GM12878 (cell line): ENCODE measurements around the gene MYL12A.

Experiments used
- CREM ChIP-seq: IDR thresholded peaks from 2 replicates; pipeline ENCODE4 v1.6.1; 2014; ENCODE audit warnings: antibody characterized with exemption, low read depth
- CTCF ChIP-seq, 3 experiments: IDR thresholded peaks in 2 of 3; conservative IDR thresholded peaks in 1 of 3; 2 replicates each; pipeline ENCODE4 v1.5.1; 2011; ENCODE audit warnings: low read depth in 3 of 3, low read length in 3 of 3, mild to moderate bottlenecking in 3 of 3, control low read depth in 2 of 3, moderate library complexity in 2 of 3, inconsistent platforms in 1 of 3, mixed read lengths in 1 of 3; ENCODE audit not compliant: control insufficient read depth in 2 of 3, insufficient read depth in 1 of 3; ENCODE audit errors: extremely low read depth in 1 of 3
- ELK1 ChIP-seq: IDR thresholded peaks from 2 replicates; pipeline ENCODE4 v1.6.1; 2012; ENCODE audit warnings: low read depth, low read length, improper control_type of control experiment
- EZH2 ChIP-seq: IDR thresholded peaks from 2 replicates; pipeline ENCODE4 v1.6.1; 2012; ENCODE audit warnings: low read depth, mild to moderate bottlenecking, control low read depth, inconsistent platforms, low read length, borderline replicate concordance; ENCODE audit not compliant: control insufficient read depth
- HDGF ChIP-seq: fragments of 450-650 bp; IDR thresholded peaks from 2 replicates; pipeline ENCODE4 v1.6.1; 2016; ENCODE audit warnings: antibody characterized with exemption
- PML ChIP-seq: IDR thresholded peaks from 2 replicates; pipeline ENCODE4 v1.6.1; 2012; ENCODE audit warnings: low read length, inconsistent platforms
- RFX5 ChIP-seq: IDR thresholded peaks from 2 replicates; pipeline ENCODE4 v1.6.1; 2011; ENCODE audit warnings: low read depth, low read length, improper control_type of control experiment
- SIX5 ChIP-seq: IDR thresholded peaks from 2 replicates; pipeline ENCODE4 v1.6.1; 2011; ENCODE audit warnings: mild to moderate bottlenecking, low read depth, low read length, moderate library complexity; ENCODE audit not compliant: severe bottlenecking
- SKIL ChIP-seq: fragments of 450-650 bp; IDR thresholded peaks from 2 replicates; pipeline ENCODE4 v1.6.1; 2017; ENCODE audit warnings: mild to moderate bottlenecking, low read depth, inconsistent platforms; ENCODE audit not compliant: poor library complexity, severe bottlenecking
- SP1 ChIP-seq: IDR thresholded peaks from one replicate; pipeline ENCODE4 v1.6.1; 2011; ENCODE audit warnings: low read depth, low read length
- YY1 ChIP-seq: IDR thresholded peaks from 2 replicates; pipeline ENCODE4 v1.6.1; 2011; ENCODE audit warnings: low read depth, mild to moderate bottlenecking, low read length
- ZBTB33 ChIP-seq: fragments of 450-650 bp; IDR thresholded peaks from 2 replicates; pipeline ENCODE4 v1.6.1; 2017; ENCODE audit warnings: mild to moderate bottlenecking

- TF ChIP-seq ZBTB33: no peak
- TF ChIP-seq YY1: no peak
- TF ChIP-seq ELK1: no peak
- TF ChIP-seq EZH2: no peak
- no peak for TF ChIP-seq CTCF (IDR thresholded peaks at IDR 0.05 in 2 of 3, conservative IDR thresholded peaks at IDR 0.05 in 1 of 3; ENCODE audit: control insufficient read depth in 2 of 3, extremely low read depth in 1 of 3, insufficient read depth in 1 of 3, low read depth in 3 of 3, low read length in 3 of 3)
- no peak for TF ChIP-seq SP1
- no peak for TF ChIP-seq PML
- TF ChIP-seq SKIL: no peak
- TF ChIP-seq CREM: no peak
- TF ChIP-seq RFX5: no peak
- TF ChIP-seq SIX5: no peak
- TF ChIP-seq HDGF: no peak
These were observed 28.8 kb upstream of the MYL12A start for GRCh38 chr18:3218819-3219218.
